Endodermal cell (in vitro differentiated cells): ENCODE data around the gene MYL7. TPM values are rescaled to one million over a fixed set of nuclear protein-coding genes. Genes with fewer than 3 reads are reported as not detected.

Experiments used
- DNase-seq: peaks from one replicate; pipeline ENCODE4 v3.0.0-alpha.2; 2017
- H3K27ac ChIP-seq: 2 replicates; pipeline ENCODE4 v1.5.1; 2013; ENCODE audit warnings: mild to moderate bottlenecking, low read depth, low read length, moderate library complexity
- H3K27me3 ChIP-seq: 2 replicates; pipeline ENCODE4 v1.6.1; 2013; ENCODE audit warnings: mild to moderate bottlenecking, low read length, moderate library complexity; ENCODE audit not compliant: insufficient read depth, control insufficient read depth, poor library complexity, severe bottlenecking
- H3K36me3 ChIP-seq: 2 replicates; pipeline ENCODE4 v1.7.0; 2013; ENCODE audit warnings: mild to moderate bottlenecking, low read length, moderate library complexity; ENCODE audit not compliant: control insufficient read depth, insufficient read depth
- H3K4me1 ChIP-seq: one replicate; pipeline ENCODE4 v1.7.0; 2013; ENCODE audit warnings: low read length; ENCODE audit not compliant: control insufficient read depth, insufficient read depth
- H3K4me3 ChIP-seq: 2 replicates; pipeline ENCODE4 v1.5.1; 2013; ENCODE audit warnings: mild to moderate bottlenecking, low read length, moderate library complexity
- H3K9ac ChIP-seq: 2 replicates; pipeline ENCODE4 v1.6.1; 2013; ENCODE audit warnings: mild to moderate bottlenecking, low read length, moderate library complexity; ENCODE audit not compliant: poor library complexity, severe bottlenecking; ENCODE audit errors: extremely low read depth
- H3K9me3 ChIP-seq: 2 replicates; pipeline ENCODE4 v1.6.1; 2013; ENCODE audit warnings: mild to moderate bottlenecking, low read length, moderate library complexity; ENCODE audit not compliant: control insufficient read depth
- H3K27ac Mint-ChIP-seq: 2 replicates; pipeline ENCODE4 v1.8.0; 2020; ENCODE audit warnings: mixed read lengths
- H3K27me3 Mint-ChIP-seq: 2 replicates; pipeline ENCODE4 v1.8.0; 2021; ENCODE audit warnings: mild to moderate bottlenecking, mixed read lengths; ENCODE audit not compliant: insufficient read depth
- H3K36me3 Mint-ChIP-seq: 2 replicates; pipeline ENCODE4 v1.8.0; 2020; ENCODE audit warnings: low read depth, mixed read lengths
- H3K4me1 Mint-ChIP-seq: 2 replicates; pipeline ENCODE4 v1.8.0; 2020; ENCODE audit warnings: mixed read lengths
- H3K4me3 Mint-ChIP-seq: 2 replicates; pipeline ENCODE4 v1.8.0; 2020; ENCODE audit warnings: mild to moderate bottlenecking, moderate library complexity, mixed read lengths
- H3K9me3 Mint-ChIP-seq: 2 replicates; pipeline ENCODE4 v1.8.0; 2020; ENCODE audit warnings: mild to moderate bottlenecking, mixed read lengths
- CTCF ChIP-seq: fragments of 200-600 bp; sonication (generic); conservative IDR thresholded peaks from 2 replicates; pipeline ENCODE4 v1.5.0; 2021; ENCODE audit warnings: antibody characterized with exemption, mild to moderate bottlenecking
- WGBS, 2 experiments: methylation state at CpG; one replicate each; pipeline versions ENCODE4 v1.1.5 to v1.1.7; 2013; ENCODE audit warnings: missing lambda C conversion rate in 2 of 2, mixed read lengths in 1 of 2; ENCODE audit not compliant: insufficient coverage in 1 of 2, insufficient read length in 1 of 2; 5-methylcytosine and 5-hydroxymethylcytosine counted together
- total RNA-seq, 2 donors: library from RNA; stranded (reverse); fragmentation: NEBNext Ultra II Directional in 1 of 2; extraction: Animal tissue kit (Norgen Biotek cat#: 25700) in 1 of 2; gene quantifications; 2 replicates in 1 of 2; 3 replicates in 1 of 2; pipeline ENCODE4 v1.2.1, GENCODE V29; 2021

The MYL7 gene
- total RNA-seq, 2 donors from 2014 or later: 115 to 120 TPM

DNA sequence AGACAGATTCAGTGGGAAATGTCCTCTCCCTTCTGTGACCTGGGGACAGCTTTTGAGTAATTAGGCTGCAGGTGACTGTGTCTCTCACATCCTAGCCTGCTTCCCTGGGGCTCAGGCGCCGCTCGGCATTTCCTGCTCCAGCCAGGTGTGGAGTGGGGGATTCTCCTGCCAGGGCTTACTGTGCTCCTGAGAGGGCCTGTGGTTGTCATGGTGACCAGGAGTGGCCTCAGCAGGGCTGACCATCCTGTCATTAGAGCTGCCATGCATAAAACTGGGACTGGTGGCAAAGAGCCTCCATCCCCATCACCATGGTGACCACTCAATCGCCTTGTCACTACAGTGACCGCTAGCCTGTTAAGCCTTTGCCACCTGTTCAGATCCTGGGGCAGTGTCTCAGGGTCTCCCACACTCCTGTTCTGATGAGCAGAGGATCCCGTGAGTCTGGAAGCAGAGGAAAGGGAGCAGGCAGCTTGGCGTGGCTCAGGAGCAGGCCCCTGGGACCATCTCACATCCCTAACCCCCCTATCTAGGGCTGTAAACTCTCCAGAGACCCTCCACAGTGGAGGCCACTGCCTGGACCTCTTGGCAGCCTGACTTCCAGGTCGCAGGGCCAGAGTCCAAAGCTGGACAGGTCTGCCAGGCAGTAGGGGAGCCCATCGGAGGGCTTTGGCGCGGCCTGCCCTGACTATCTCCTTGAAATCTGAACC lies 48.3 kb upstream of the MYL7 start, which contains the start of gene GCK:
Gene GCK (minus strand): TSS at position 154 of the 707 bp plus-strand sequence. CDS start 486 bp downstream, outside the sequence.
- Histone ChIP-seq H3K9me3 (no peaks in the 10 kb centered on the region), H3K4me3 (no peak within 1 kb of the TSS), H3K4me1 (no peaks in the 10 kb centered on the region), H3K36me3 (no peaks in the 10 kb centered on the region), H3K27me3 (no peaks in the 10 kb centered on the region), H3K27ac (no peak within 1 kb of the TSS), H3K9ac (no peak within 1 kb of the TSS)
- Mint-ChIP-seq H3K27ac (peak within 1 kb of the TSS; percentile 40), H3K4me1 (peaks cover 10% of the 10 kb centered on the region), H3K36me3 (no peaks in the 10 kb centered on the region), H3K4me3 (no peak within 1 kb of the TSS), H3K27me3 (no peaks in the 10 kb centered on the region), H3K9me3 (no peaks in the 10 kb centered on the region)
- peak; percentile 78 for DNase-seq
- 88 to 90% methylated on average over 4 to 11 of the region's 11 CpGs for WGBS, 2 experiments
- TF ChIP-seq CTCF: no peak

GRCh38 chr7:44188480-44189225 lies 47.5 kb upstream of the MYL7 start:
- peaks cover 2% of the 10 kb centered on the region for H3K4me1 ChIP-seq
- no peak overlapping the region for H3K4me3 Mint-ChIP-seq
- DNase-seq: no peak

More at GRCh38 chr7:44188480-44189225, 47.5 kb upstream of the MYL7 start:
- Histone ChIP-seq H3K27ac (no peak overlapping the region), H3K36me3 (no peaks in the 10 kb centered on the region), H3K9me3 (no peaks in the 10 kb centered on the region), H3K27me3 (no peaks in the 10 kb centered on the region), H3K4me3 (no peak overlapping the region), H3K9ac (no peak overlapping the region)
- Mint-ChIP-seq H3K9me3 (no peaks in the 10 kb centered on the region), H3K4me1 (peaks cover 10% of the 10 kb centered on the region), H3K27me3 (no peaks in the 10 kb centered on the region), H3K27ac (peak overlapping the region; percentile 40), H3K36me3 (no peaks in the 10 kb centered on the region)
- WGBS, 2 experiments: 94 to 96% methylated on average over 10 to 16 of the region's 16 CpGs
- no peak for TF ChIP-seq CTCF
